Epithelial cell of esophagus (primary cell): ENCODE results near the gene TTC32.
A peak's percentile ranks its signal among the peaks of the same experiment; 100 is the strongest.

Source experiments
- DNase-seq: peaks from one replicate; pipeline ENCODE4 v3.0.0; 2010; ENCODE audit warnings: low read depth
- H3K4me3 ChIP-seq: 2 replicates; pipeline ENCODE4 v1.5.1; 2011; ENCODE audit warnings: mild to moderate bottlenecking, low read length, control low read depth
- CTCF ChIP-seq: IDR thresholded peaks from 2 replicates; pipeline ENCODE4 v1.5.1; 2011; ENCODE audit warnings: low read depth, mild to moderate bottlenecking, low read length, control low read depth, inconsistent platforms; ENCODE audit not compliant: insufficient read depth; ENCODE audit errors: missing control alignments

TTC32 gene

DNA sequence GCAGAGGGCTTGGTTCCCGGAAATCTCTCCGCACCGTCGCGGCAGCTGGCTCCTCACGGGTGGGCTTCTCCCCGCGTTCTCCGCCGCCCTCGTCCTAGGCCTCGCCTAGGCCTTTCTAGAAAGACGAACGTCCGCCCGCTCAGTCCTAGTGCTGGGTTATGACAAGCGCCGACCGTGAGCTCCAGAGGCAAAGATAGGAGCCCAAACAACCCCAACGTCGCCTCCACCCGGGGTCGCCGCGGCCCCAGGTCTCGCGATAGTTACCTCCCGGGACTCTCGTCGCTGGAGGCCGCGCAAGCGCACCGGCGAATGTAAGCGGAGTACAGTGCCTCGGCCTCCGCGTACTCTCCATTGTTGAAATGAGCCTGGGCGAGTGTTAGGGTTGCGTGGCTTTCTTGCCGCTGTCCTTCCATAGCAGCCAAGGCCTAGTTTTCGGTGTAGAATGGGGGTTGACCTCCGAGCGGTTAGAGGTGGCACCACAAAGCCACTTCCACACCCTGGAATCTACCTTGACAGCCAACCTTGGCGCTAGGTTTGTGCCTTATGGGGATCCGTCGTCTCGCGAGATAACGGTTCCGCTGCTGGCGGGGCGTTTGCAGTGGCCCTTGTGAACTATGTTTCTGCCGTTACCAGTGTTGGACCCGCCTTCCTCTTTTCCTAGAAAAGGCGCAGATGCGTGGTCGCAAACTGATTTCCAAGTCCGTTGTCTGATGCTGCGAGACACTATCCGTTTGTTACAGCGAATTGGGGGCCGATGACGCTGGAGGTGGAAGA is at the start of gene TTC32:
Gene TTC32, minus strand, starts transcription at position 542 of the 774 bp plus-strand sequence. Its CDS starts 129 bp downstream, at position 413.
- DNase-seq = peak; percentile 95
- H3K4me3 ChIP-seq = peak within 1 kb of the TSS; percentile 93
- no peak for TF ChIP-seq CTCF

DNA sequence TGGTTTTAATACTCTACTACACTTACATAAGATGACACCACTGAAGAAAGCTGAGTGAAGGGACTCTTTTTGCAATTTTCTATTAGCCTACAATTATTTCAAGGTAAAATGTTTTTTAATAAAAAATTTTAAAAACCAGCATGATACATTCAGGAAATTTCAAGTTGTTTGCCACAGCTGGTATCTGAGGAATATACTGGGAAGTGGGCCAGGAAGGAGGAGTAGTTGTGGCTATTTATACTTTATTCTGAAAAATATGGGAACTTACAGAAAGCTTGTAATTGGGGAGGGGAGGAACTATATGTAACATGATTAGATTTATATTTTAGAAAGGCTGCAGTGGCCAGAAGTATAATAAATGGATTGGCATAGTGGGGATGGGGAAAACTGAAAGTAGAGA is 47.3 kb upstream of the TTC32 start:
- no peak for DNase-seq
- no peak overlapping the region for H3K4me3 ChIP-seq
- no peak for TF ChIP-seq CTCF

DNA sequence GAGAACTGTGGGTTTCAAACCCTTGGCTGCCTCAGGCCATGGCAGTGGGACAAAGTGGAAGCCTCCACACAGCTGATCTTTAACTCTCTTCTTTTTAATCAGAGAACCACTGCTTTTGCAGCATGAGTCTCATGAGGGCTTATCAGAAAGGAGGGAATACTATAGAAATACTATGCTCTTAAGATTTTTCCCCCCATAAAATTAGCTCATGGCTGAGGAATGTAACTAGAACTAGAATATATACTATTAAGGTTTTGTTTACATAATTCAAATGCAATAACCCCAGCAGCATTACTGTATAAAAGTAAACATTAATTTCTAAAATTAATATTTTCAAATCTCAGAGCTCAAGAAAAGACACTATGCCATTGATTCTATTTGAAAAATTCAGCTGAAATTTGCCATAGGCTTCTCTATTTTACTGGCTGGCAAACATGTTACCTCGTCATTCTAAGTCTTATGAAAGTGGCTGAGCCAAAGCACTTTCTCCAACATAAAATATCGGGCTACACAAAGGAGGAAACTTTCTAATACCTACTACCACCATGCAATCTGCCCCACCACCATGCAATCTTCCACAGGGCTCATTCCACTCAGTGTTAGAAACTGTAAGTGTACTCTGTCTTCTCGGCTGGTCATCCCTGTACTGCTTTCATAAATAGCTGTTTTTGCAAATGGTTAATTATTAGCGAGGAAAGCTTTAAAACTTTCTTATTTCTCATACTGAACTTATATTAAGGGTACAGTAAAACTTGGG is 45.6 kb upstream of the TTC32 start:
- TF ChIP-seq CTCF = no peak
- DNase-seq = no peak
- no peak overlapping the region for H3K4me3 ChIP-seq

- TF ChIP-seq CTCF = no peak
- H3K4me3 ChIP-seq = no peak overlapping the region
- DNase-seq = no peak
Observed at GRCh38 chr2:19944205-19944845, 42.5 kb upstream of the TTC32 start.

DNA sequence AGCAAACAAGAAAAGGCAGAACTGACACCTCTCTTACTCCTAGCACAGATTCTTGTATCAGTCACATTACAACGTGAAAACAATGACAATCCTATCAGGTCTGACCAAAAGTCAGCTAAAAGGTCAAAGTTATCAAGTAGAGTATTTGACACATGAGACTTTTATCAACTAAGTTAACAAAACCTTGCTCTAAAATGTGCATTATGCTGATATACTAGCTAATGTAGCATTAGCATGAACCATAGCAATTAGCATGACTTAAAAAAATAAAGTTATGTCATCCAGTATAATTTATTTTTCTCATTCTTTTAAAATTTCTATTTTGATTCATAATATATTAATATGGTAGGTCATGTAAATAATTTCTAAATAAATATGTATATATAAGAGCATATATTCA is 41.4 kb upstream of the TTC32 start:
- no peak for DNase-seq
- H3K4me3 ChIP-seq = no peak overlapping the region
- TF ChIP-seq CTCF = no peak

GRCh38 chr2:19942199-19942598 is 40.4 kb upstream of the TTC32 start:
- no peak for DNase-seq

More at GRCh38 chr2:19942199-19942598, 40.4 kb upstream of the TTC32 start:
- no peak for TF ChIP-seq CTCF
- no peak overlapping the region for H3K4me3 ChIP-seq
